Right atrium auricular region (tissue), 2 donors: Measurements from ENCODE around the gene CADPS. TPM values are rescaled to one million over a fixed set of nuclear protein-coding genes. Genes with fewer than 3 reads are reported as not detected.
"Not testable (repeated sequence)": the region's sequence is repeated elsewhere in the genome, so short reads cannot be mapped to it uniquely, and the experiment has no call there.

Experiments used
- DNase-seq: peaks from one replicate; pipeline ENCODE4 v3.0.0-alpha.2; 2019; ENCODE audit warnings: low spot score
- H3K27ac ChIP-seq, 2 donors: fragments of 200-600 bp; sonication (generic); 1 replicate in 1 of 2; 2 replicates in 1 of 2; pipeline ENCODE4 v1.5.1; 2016 to 2019
- H3K27me3 ChIP-seq, 2 donors: fragments of 200-600 bp; sonication (generic); one replicate each; pipeline versions ENCODE4 v1.5.1 to v1.6.0; 2017 to 2019
- H3K36me3 ChIP-seq: fragments of 200-600 bp; sonication (generic); one replicate; pipeline ENCODE4 v1.5.1; 2016
- H3K4me1 ChIP-seq, 2 donors: fragments of 200-600 bp; sonication (generic); one replicate each; pipeline versions ENCODE4 v1.5.1 to v1.6.0; 2017 to 2019
- H3K4me3 ChIP-seq, 2 donors: fragments of 200-600 bp; sonication (generic); 1 replicate in 1 of 2; 2 replicates in 1 of 2; pipeline ENCODE4 v1.5.1; 2017 to 2019; ENCODE audit warnings: mild to moderate bottlenecking in 1 of 2, moderate library complexity in 1 of 2
- H3K9me3 ChIP-seq, 2 donors: fragments of 200-600 bp; sonication (generic); one replicate each; pipeline ENCODE4 v1.5.1; 2019
- total RNA-seq, 2 donors: library from RNA; depleted of rRNA; stranded (reverse); fragments of >200 nt; gene quantifications; one replicate each; pipeline ENCODE4 v1.1.0, GENCODE V29; 2016
- TF ChIP-seq, protein P1 (sequence below), 2 donors: fragments of 200-600 bp; sonication (generic); IDR thresholded peaks; one replicate each; pipeline ENCODE4 v1.5.1; 2019; ENCODE audit warnings: antibody characterized with exemption in 2 of 2

CADPS gene
- total RNA-seq, 2 donors from 2014 or later, result 16.1 to 48.2 TPM

DNA sequence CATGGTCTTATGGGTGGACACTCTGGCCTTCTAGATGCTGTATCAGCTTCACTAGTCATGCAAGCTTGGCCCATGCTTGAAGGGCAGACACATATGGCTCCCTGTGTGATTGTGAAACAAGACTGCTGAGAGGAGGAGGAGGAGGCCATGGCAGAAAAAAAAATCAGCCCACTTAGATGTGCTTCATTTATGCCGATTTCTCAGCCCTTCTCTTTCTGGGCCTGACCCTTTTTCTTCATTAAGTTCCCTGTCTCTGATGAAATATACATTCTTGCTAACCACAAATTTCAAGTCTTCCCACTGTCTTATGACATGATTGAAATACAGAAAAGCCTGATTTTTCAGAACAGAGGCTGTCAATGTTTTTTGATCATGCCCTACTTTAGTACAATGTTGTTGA is 288.9 kb downstream of the CADPS start:
- no peak for DNase-seq
- Histone ChIP-seq H3K27ac (no peak overlapping the region), H3K36me3 (no peaks in the 10 kb centered on the region), H3K27me3 (no peaks in the 10 kb centered on the region), H3K4me1 (no peaks in the 10 kb centered on the region), H3K9me3 (no peaks in the 10 kb centered on the region), H3K4me3 (no peak overlapping the region)
- TF ChIP-seq, protein P1, sequence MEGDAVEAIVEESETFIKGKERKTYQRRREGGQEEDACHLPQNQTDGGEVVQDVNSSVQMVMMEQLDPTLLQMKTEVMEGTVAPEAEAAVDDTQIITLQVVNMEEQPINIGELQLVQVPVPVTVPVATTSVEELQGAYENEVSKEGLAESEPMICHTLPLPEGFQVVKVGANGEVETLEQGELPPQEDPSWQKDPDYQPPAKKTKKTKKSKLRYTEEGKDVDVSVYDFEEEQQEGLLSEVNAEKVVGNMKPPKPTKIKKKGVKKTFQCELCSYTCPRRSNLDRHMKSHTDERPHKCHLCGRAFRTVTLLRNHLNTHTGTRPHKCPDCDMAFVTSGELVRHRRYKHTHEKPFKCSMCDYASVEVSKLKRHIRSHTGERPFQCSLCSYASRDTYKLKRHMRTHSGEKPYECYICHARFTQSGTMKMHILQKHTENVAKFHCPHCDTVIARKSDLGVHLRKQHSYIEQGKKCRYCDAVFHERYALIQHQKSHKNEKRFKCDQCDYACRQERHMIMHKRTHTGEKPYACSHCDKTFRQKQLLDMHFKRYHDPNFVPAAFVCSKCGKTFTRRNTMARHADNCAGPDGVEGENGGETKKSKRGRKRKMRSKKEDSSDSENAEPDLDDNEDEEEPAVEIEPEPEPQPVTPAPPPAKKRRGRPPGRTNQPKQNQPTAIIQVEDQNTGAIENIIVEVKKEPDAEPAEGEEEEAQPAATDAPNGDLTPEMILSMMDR (IDR thresholded peaks at IDR 0.05), result no peak

DNA sequence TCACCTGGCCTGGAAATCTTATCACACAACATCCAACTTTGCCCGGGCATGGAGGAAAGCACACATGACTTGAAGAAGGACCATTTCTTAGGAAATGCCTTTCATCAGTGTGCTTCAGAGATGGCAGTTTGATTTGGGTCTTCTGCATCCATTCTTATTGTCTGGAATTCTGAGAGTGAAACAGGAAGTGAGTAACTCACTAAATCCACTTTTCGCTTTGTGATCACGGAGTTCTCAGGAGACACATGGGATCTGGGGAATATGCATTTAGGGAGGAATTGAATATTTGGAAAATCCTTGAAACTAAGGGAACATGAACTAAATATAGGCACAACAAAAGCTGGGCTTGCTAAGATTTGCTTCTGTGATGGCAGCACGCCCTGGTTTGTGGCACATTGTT is 289.4 kb downstream of the CADPS start:
- TF ChIP-seq, protein P1 (IDR thresholded peaks at IDR 0.05), result no peak
- Histone ChIP-seq H3K27ac (no peak overlapping the region), H3K27me3 (no peaks in the 10 kb centered on the region), H3K4me3 (no peak overlapping the region), H3K9me3 (no peaks in the 10 kb centered on the region), H3K4me1 (no peaks in the 10 kb centered on the region), H3K36me3 (no peaks in the 10 kb centered on the region)
- DNase-seq, result no peak

DNA sequence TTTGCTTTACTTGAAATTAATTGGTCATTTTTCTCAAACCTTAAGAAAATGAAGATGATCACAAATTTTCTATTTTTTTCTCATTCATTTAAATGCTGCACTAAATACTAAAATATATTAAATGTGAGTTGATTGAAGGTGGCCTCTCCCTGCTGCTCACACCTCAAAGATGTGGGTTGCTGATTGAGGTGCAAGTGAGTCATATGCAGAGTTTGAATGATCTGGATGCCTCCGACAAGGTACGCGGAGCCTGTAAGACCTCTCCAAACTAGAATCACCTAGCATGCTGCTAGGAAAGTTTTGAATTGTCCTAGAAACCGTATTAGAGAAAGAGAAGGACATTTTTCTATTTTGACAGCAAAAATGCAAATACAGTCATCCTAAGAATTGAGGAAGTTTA is 290.6 kb downstream of the CADPS start:
- no peaks in the 10 kb centered on the region for H3K36me3 ChIP-seq
- DNase-seq, result no peak
- no peak overlapping the region for H3K27ac ChIP-seq
- H3K4me3 ChIP-seq, result no peak overlapping the region
- TF ChIP-seq, protein P1 (IDR thresholded peaks at IDR 0.05), result no peak
- H3K9me3 ChIP-seq, result peaks cover 0 to 4% of the 10 kb centered on the region in 2 donors
- H3K27me3 ChIP-seq, result no peaks in the 10 kb centered on the region
- no peaks in the 10 kb centered on the region for H3K4me1 ChIP-seq

DNA sequence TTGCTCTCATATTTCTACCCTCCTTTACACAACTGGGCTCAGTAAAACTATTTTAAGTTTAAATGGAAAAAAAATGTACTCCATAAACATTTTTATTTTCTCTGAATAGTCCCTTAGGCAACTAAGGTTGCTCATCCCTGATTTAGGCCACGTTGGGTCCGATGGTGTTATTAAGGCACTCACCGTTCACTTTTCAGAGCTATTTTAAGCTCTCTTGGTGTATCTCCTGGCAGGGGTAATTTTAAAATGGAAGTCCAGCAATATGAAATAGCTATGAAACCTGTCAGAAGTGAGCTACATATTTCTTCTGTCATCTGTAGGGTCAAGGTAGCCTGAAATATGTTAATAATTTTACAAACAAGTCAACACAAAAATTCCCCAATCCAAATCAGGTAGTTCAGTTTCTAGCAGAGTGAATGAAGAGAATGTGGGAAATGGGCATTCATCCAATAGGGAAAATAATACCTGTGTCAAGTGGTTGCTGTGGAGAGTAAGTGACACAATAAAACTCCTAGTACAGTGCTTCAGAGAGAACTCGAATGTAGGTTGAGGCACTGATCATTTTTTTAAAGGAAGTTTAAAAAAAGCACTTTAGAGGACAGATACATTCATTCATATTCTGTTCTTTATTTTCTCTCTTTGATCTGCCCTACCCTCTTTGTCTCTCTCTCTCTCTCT is 292.6 kb downstream of the CADPS start:
- Histone ChIP-seq H3K27ac (peak overlapping the region in 1 of 2 donors; percentile 18), H3K4me1 (no peaks in the 10 kb centered on the region), H3K9me3 (peaks cover 0 to 7% of the 10 kb centered on the region in 2 donors), H3K4me3 (no peak overlapping the region), H3K36me3 (no peaks in the 10 kb centered on the region), H3K27me3 (no peaks in the 10 kb centered on the region)
- TF ChIP-seq, protein P1 (IDR thresholded peaks at IDR 0.05), result no peak
- no peak for DNase-seq

DNA sequence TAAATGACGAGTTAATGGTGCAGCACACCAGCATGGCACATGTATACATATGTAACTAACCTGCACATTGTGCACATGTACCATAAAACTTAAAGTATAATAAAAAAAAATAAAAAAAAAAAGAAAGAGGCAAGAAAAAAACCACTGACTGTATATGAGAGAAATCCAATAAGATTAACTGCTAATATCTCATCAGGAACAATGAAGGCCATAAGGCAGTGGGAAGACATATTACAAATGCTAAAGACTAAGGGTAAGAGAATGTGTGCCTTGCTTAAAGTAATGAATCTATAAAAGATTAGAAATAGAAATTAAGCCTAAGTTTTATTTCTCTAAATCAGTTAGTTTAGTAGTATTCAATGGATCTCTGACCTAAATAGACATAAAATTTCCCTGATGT is 294.7 kb downstream of the CADPS start:
- not testable (repeated sequence) for H3K9me3 ChIP-seq, H3K27me3 ChIP-seq, H3K4me3 ChIP-seq, H3K36me3 ChIP-seq, H3K27ac ChIP-seq, DNase-seq, H3K4me1 ChIP-seq

DNA sequence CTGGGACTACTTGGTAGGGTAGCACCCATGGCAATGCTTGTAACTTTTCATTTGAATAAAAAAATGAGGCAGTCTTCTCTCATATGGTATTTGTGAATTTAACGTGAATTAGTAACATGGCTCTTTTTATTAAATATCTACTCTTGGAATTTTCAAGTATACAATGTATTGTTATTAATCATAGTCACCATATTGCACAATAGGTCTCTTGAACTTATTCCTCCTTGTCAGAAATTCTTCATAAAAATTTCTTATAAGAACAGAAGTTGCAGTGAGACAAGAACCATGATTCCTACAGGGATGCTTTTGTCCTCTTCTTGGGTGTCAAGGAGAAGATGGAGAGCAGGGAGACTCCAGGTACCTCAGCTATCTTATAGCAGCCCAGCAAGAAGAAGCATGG is 298.1 kb downstream of the CADPS start:
- Histone ChIP-seq H3K4me3 (no peak overlapping the region), H3K4me1 (no peaks in the 10 kb centered on the region), H3K36me3 (no peaks in the 10 kb centered on the region), H3K9me3 (peaks cover 0 to 7% of the 10 kb centered on the region in 2 donors), H3K27ac (no peak overlapping the region), H3K27me3 (no peaks in the 10 kb centered on the region)
- TF ChIP-seq, protein P1 (IDR thresholded peaks at IDR 0.05), result no peak
- DNase-seq, result no peak
